WTC11 (cell line): ENCODE data around the gene GRM4. TPM values are rescaled to one million over a fixed set of nuclear protein-coding genes. Genes with fewer than 3 reads are reported as not detected.

Experiments
- ATAC-seq: fragments of 200-7000 bp; cut with Tn5 transposase; 2 replicates; pipeline ENCODE4 v1.10.0; 2021; ENCODE audit warnings: mild to moderate bottlenecking, moderate library complexity
- CTCF ChIA-PET: fragments of 300-600 bp; sonication (Branson Sonifier 250); formaldehyde crosslinking; loops from one replicate; lab custom pipeline; 2021; ENCODE audit warnings: antibody characterized with exemption; lab: Charles Lee
- POLR2A ChIA-PET: fragments of 350-600 bp; sonication (Branson Sonifier 250); formaldehyde crosslinking; loops from one replicate; lab custom pipeline; 2021; ENCODE audit warnings: antibody characterized with exemption; lab: Charles Lee
- DNase-seq: peaks from one replicate; pipeline ENCODE4 v3.0.0; 2021; ENCODE audit warnings: low spot score
- H3K27ac Mint-ChIP-seq: 2 replicates; pipeline ENCODE4 v1.8.0; 2021; ENCODE audit warnings: mixed read lengths
- H3K27me3 Mint-ChIP-seq: 2 replicates; pipeline ENCODE4 v1.8.0; 2021; ENCODE audit warnings: low read depth, mild to moderate bottlenecking, moderate library complexity, mixed read lengths
- H3K36me3 Mint-ChIP-seq: 2 replicates; pipeline ENCODE4 v1.8.0; 2021; ENCODE audit warnings: mixed read lengths
- H3K4me1 Mint-ChIP-seq: 2 replicates; pipeline ENCODE4 v1.8.0; 2022; ENCODE audit warnings: mixed read lengths
- H3K4me3 Mint-ChIP-seq: 2 replicates; pipeline ENCODE4 v1.8.0; 2021; ENCODE audit warnings: mild to moderate bottlenecking, moderate library complexity, mixed read lengths
- H3K9me3 Mint-ChIP-seq: 2 replicates; pipeline ENCODE4 v1.8.0; 2021; ENCODE audit warnings: mixed read lengths
- ATF3 ChIP-seq: sonication (generic); formaldehyde crosslinking; conservative IDR thresholded peaks from 2 replicates; pipeline ENCODE4 v1.8.1; 2022; ENCODE audit warnings: mild to moderate bottlenecking, missing genetic modification reagents
- CBFB ChIP-seq: sonication (generic); formaldehyde crosslinking; IDR thresholded peaks from 2 replicates; pipeline ENCODE4 v1.8.1; 2022; ENCODE audit warnings: mild to moderate bottlenecking, low read depth, missing genetic modification reagents
- CREM ChIP-seq: sonication (generic); formaldehyde crosslinking; IDR thresholded peaks from 2 replicates; pipeline ENCODE4 v1.8.1; 2022; ENCODE audit warnings: mild to moderate bottlenecking, missing genetic modification reagents, moderate library complexity
- CTCF ChIP-seq: fragments of 200-600 bp; IDR thresholded peaks from 2 replicates; pipeline ENCODE4 v1.8.0; 2022; ENCODE audit warnings: antibody characterized with exemption
- FOXK1 ChIP-seq: sonication (generic); formaldehyde crosslinking; IDR thresholded peaks from 2 replicates; pipeline ENCODE4 v1.8.0; 2022; ENCODE audit warnings: mild to moderate bottlenecking, moderate library complexity, missing genetic modification reagents
- HMGXB4 ChIP-seq: sonication (generic); formaldehyde crosslinking; IDR thresholded peaks from 2 replicates; pipeline ENCODE4 v1.8.1; 2023; ENCODE audit warnings: mild to moderate bottlenecking, moderate library complexity, missing genetic modification reagents
- IRF2 ChIP-seq: sonication (generic); formaldehyde crosslinking; IDR thresholded peaks from 2 replicates; pipeline ENCODE4 v1.8.0; 2022; ENCODE audit warnings: low read depth, missing genetic modification reagents, borderline replicate concordance
- MXD4 ChIP-seq: fragments of 250-450 bp; sonication (Bioruptor Pico); IDR thresholded peaks from 2 replicates; pipeline ENCODE4 v1.8.0; 2021; ENCODE audit warnings: mild to moderate bottlenecking, moderate library complexity, borderline replicate concordance
- NFATC4 ChIP-seq: fragments of 250-450 bp; sonication (Bioruptor Pico); IDR thresholded peaks from 2 replicates; pipeline ENCODE4 v1.9.0; 2021; ENCODE audit warnings: mild to moderate bottlenecking
- NR1H2 ChIP-seq: sonication (generic); formaldehyde crosslinking; IDR thresholded peaks from 2 replicates; pipeline ENCODE4 v1.9.0; 2021; ENCODE audit warnings: mild to moderate bottlenecking, moderate library complexity, missing genetic modification reagents
- NR2C2 ChIP-seq: sonication (generic); formaldehyde crosslinking; IDR thresholded peaks from 2 replicates; pipeline ENCODE4 v1.8.0; 2022; ENCODE audit warnings: mild to moderate bottlenecking, missing genetic modification reagents
- OVOL2 ChIP-seq: fragments of 250-450 bp; sonication (Bioruptor Pico); IDR thresholded peaks from 2 replicates; pipeline ENCODE4 v1.9.0; 2021; ENCODE audit warnings: mild to moderate bottlenecking, borderline replicate concordance
- SMAD3 ChIP-seq: sonication (generic); formaldehyde crosslinking; IDR thresholded peaks from 2 replicates; pipeline ENCODE4 v1.8.0; 2022; ENCODE audit warnings: missing genetic modification reagents, mild to moderate bottlenecking, borderline replicate concordance
- USF2 ChIP-seq: sonication (generic); formaldehyde crosslinking; IDR thresholded peaks from 2 replicates; pipeline ENCODE4 v1.8.1; 2023; ENCODE audit warnings: mild to moderate bottlenecking, missing genetic modification reagents, moderate library complexity
- ZMAT4 ChIP-seq: fragments of 250-450 bp; sonication (Bioruptor Pico); IDR thresholded peaks from 2 replicates; pipeline ENCODE4 v1.9.0; 2021; ENCODE audit warnings: mild to moderate bottlenecking
- ZNF121 ChIP-seq: sonication (generic); formaldehyde crosslinking; IDR thresholded peaks from 2 replicates; pipeline ENCODE4 v1.8.0; 2023; ENCODE audit warnings: missing genetic modification reagents
- ZNF219 ChIP-seq: sonication (generic); formaldehyde crosslinking; IDR thresholded peaks from 2 replicates; pipeline ENCODE4 v1.8.0; 2023; ENCODE audit warnings: missing genetic modification reagents, mild to moderate bottlenecking, borderline replicate concordance
- ZNF232 ChIP-seq: sonication (generic); formaldehyde crosslinking; IDR thresholded peaks from 2 replicates; pipeline ENCODE4 v1.8.0; 2022; ENCODE audit warnings: mild to moderate bottlenecking, missing genetic modification reagents
- ZNF396 ChIP-seq: fragments of 250-450 bp; sonication (Bioruptor Pico); IDR thresholded peaks from 2 replicates; pipeline ENCODE4 v1.8.0; 2021; ENCODE audit warnings: mild to moderate bottlenecking, moderate library complexity, borderline replicate concordance
- ZNF512 ChIP-seq: sonication (generic); formaldehyde crosslinking; IDR thresholded peaks from 2 replicates; pipeline ENCODE4 v1.8.1; 2022; ENCODE audit warnings: missing genetic modification reagents, borderline replicate concordance
- ZNF532 ChIP-seq: fragments of 250-450 bp; sonication (Bioruptor Pico); IDR thresholded peaks from 2 replicates; pipeline ENCODE4 v1.9.0; 2021; ENCODE audit warnings: mild to moderate bottlenecking, borderline replicate concordance
- total RNA-seq: library from RNA; stranded (reverse); gene quantifications from 3 replicates; pipeline ENCODE4 v1.2.3, GENCODE V29; 2021

The GRM4 gene
- total RNA-seq, 1 experiment from 2014 or later = 34.5 TPM

- DNase-seq = no peak
- Mint-ChIP-seq H3K27ac (no peak overlapping the region), H3K36me3 (no peaks in the 10 kb centered on the region), H3K27me3 (no peaks in the 10 kb centered on the region), H3K4me1 (peaks cover 26% of the 10 kb centered on the region), H3K9me3 (peaks cover 9% of the 10 kb centered on the region), H3K4me3 (no peak overlapping the region)
- ATAC-seq = no peak
- TF ChIP-seq FOXK1 (CRISPR knock-in tag) = no peak
- no peak for TF ChIP-seq IRF2 (CRISPR knock-in tag)
- TF ChIP-seq ZNF532 (CRISPR knock-in tag) = no peak
- no peak for TF ChIP-seq ZNF396 (CRISPR knock-in tag)
- TF ChIP-seq CTCF = no peak
- no peak for TF ChIP-seq ZNF232 (CRISPR knock-in tag)
- no peak for TF ChIP-seq NR1H2
- no peak for TF ChIP-seq ZNF121 (CRISPR knock-in tag)
- no peak for TF ChIP-seq ZNF219 (CRISPR knock-in tag)
- TF ChIP-seq MXD4 = no peak
- no peak for TF ChIP-seq SMAD3 (CRISPR knock-in tag)
- TF ChIP-seq ZNF512 (CRISPR knock-in tag) = no peak
- no peak for TF ChIP-seq NFATC4
- ChIA-PET CTCF (interaction anchor here (0.7 to 1.6 kb wide), 12 partner anchors 12 to 277 kb away, joined by 3 to 12 read pairs (median 4); no protein-coding TSS in a partner anchor), POLR2A (no interaction called here)
Measured at GRCh38 chr6:34047913-34048867, 97.7 kb downstream of the GRM4 start.

- CTCF ChIA-PET = interaction anchor here (0.6 to 2.8 kb wide), 3 partner anchors 8 to 193 kb away, joined by 3 to 23 read pairs (median 3); no protein-coding TSS in a partner anchor
- Mint-ChIP-seq H3K9me3 (peaks cover 9% of the 10 kb centered on the region), H3K4me1 (peaks cover 22% of the 10 kb centered on the region), H3K4me3 (no peak overlapping the region), H3K36me3 (no peaks in the 10 kb centered on the region), H3K27me3 (no peaks in the 10 kb centered on the region), H3K27ac (no peak overlapping the region)
- DNase-seq = no peak
- POLR2A ChIA-PET = no interaction called here
- ATAC-seq = no peak
- TF ChIP-seq USF2 (CRISPR knock-in tag) (no peak), OVOL2 (CRISPR knock-in tag) (no peak), CBFB (CRISPR knock-in tag) (no peak), HMGXB4 (CRISPR knock-in tag) (no peak), ATF3 (CRISPR knock-in tag) (no peak), NR2C2 (no peak), ZMAT4 (CRISPR knock-in tag) (no peak), CREM (CRISPR knock-in tag) (no peak)
Measured at GRCh38 chr6:34046617-34047016, 99.3 kb downstream of the GRM4 start.
